BJ (cell line): ENCODE results near the gene DNM1. TPM values are rescaled to one million over a fixed set of nuclear protein-coding genes. Genes with fewer than 3 reads are reported as not detected.

Experiments used
- CTCF ChIA-PET: fragments of 350-600 bp; formaldehyde crosslinking; extraction: SDS; loops from one replicate; lab custom pipeline; 2021; ENCODE audit warnings: antibody characterized with exemption, inconsistent platforms; lab: Yijun Ruan, JAX
- POLR2A ChIA-PET: fragments of 300-600 bp; sonication (Branson Sonifier 250); formaldehyde crosslinking; extraction: SDS; loops from one replicate; lab custom pipeline; 2021; ENCODE audit warnings: antibody characterized with exemption; lab: Charles Lee
- DNase-seq: peaks from one replicate; pipeline ENCODE4 v3.0.0-alpha.2; 2011; ENCODE audit warnings: low read depth
- H3K27me3 ChIP-seq: 2 replicates; pipeline ENCODE4 v1.6.0; 2011; ENCODE audit warnings: low read length; ENCODE audit not compliant: control insufficient read depth, insufficient read depth
- H3K36me3 ChIP-seq: 2 replicates; pipeline ENCODE4 v1.5.1; 2011; ENCODE audit warnings: low read length; ENCODE audit not compliant: control insufficient read depth, insufficient read depth
- H3K4me3 ChIP-seq: 2 replicates; pipeline ENCODE4 v1.5.1; 2011; ENCODE audit warnings: low read depth, mild to moderate bottlenecking, control low read depth, low read length
- polyA plus RNA-seq: library from polyadenylated mRNA; depleted of rRNA; stranded (reverse); fragments of >200 nt; gene quantifications from 2 replicates; pipeline ENCODE4 v1.2.3, GENCODE V29; 2011
- TF ChIP-seq, protein P1 (sequence below): IDR thresholded peaks from 2 replicates; pipeline ENCODE4 v1.5.1; 2011; ENCODE audit warnings: low read depth, mild to moderate bottlenecking, control low read depth, inconsistent platforms, low read length, moderate library complexity; ENCODE audit not compliant: insufficient read depth

DNM1 gene
- polyA plus RNA-seq, 1 experiment, result 8.4 TPM

DNA sequence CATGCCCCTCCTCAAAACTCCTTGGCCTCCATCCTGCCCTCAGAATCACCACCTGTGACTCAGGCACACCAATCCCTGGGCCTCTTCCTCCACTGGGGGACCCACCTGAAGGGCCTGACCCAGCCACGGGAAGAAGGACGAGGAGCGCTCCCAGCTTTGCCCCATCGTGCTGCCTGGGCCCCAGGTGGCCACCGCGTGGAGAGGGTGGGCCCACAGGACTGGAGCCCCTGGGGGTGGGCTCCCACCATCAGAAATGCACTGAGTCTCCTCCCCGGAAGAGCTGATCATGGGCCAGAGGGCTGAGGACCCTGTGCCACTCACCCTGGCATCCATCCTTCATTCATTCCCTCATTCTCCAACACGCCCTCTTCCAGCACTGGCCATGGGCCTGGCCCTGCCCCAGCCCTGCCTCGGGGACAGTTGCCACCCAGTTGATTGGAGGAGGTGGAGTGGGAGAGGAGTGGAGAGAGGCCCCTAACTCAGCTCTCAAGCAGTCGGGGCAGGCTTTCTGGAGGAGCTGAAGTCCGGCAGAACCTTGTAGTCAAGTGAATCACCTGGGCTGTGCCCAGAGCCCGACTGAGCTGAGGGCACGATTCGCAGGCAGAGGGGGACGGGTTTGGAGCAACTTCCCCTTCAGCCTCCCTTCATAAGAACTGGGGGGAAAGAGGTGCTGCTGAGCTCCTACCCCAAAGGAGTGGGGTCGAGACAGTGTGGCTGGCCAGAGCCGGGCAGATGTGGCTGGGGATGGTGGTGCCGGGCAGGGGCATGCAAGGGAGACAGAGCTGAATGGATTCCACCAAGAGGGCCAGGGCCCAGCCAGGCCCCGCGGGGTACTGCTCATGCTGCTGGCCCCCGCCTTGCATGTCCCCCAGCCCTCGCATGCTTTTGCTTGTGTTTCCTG lies 29.6 kb downstream of the DNM1 start:
- Histone ChIP-seq H3K36me3 (no peaks in the 10 kb centered on the region), H3K4me3 (no peak overlapping the region), H3K27me3 (no peaks in the 10 kb centered on the region)
- ChIA-PET POLR2A (no interaction called here), CTCF (no interaction called here)
- no peak for DNase-seq
- TF ChIP-seq, protein P1, sequence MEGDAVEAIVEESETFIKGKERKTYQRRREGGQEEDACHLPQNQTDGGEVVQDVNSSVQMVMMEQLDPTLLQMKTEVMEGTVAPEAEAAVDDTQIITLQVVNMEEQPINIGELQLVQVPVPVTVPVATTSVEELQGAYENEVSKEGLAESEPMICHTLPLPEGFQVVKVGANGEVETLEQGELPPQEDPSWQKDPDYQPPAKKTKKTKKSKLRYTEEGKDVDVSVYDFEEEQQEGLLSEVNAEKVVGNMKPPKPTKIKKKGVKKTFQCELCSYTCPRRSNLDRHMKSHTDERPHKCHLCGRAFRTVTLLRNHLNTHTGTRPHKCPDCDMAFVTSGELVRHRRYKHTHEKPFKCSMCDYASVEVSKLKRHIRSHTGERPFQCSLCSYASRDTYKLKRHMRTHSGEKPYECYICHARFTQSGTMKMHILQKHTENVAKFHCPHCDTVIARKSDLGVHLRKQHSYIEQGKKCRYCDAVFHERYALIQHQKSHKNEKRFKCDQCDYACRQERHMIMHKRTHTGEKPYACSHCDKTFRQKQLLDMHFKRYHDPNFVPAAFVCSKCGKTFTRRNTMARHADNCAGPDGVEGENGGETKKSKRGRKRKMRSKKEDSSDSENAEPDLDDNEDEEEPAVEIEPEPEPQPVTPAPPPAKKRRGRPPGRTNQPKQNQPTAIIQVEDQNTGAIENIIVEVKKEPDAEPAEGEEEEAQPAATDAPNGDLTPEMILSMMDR, result no peak

GRCh38 chr9:128233817-128234406 lies 30.7 kb downstream of the DNM1 start:
- Histone ChIP-seq H3K4me3 (no peak overlapping the region), H3K36me3 (no peaks in the 10 kb centered on the region; the same call in 1 of the 2 replicates), H3K27me3 (no peaks in the 10 kb centered on the region)
- ChIA-PET POLR2A (no interaction called here), CTCF (no interaction called here)
- DNase-seq, result no peak
- TF ChIP-seq, protein P1, result no peak

DNA sequence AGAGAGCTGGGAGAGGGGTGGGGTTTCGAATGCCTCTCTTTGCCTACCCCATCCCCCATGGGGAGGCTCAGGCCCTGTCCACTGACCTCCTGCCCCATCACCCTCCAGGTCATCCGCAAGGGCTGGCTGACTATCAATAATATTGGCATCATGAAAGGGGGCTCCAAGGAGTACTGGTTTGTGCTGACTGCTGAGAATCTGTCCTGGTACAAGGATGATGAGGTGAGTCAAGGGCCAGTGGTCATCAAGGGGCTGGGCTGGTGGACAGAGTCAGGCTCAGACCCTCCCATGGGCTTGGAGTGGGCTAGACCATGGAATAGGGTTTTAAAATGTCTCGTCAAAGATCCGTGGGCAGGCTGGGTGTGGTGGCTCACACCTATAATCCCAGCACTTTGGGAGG lies 38.9 kb downstream of the DNM1 start:
- no peak for DNase-seq
- TF ChIP-seq, protein P1, result no peak
- POLR2A ChIA-PET, result no interaction called here
- H3K27me3 ChIP-seq, result no peaks in the 10 kb centered on the region
- no peak overlapping the region for H3K4me3 ChIP-seq
- CTCF ChIA-PET, result interaction anchor here (1.0 kb wide), 1 partner anchor 129 kb away, joined by 3 read pairs; the partner anchor contains the start of gene URM1
- peaks cover 6% of the 10 kb centered on the region for H3K36me3 ChIP-seq

GRCh38 chr9:128242828-128243214 lies 39.6 kb downstream of the DNM1 start:
- DNase-seq, result no peak
- Histone ChIP-seq H3K27me3 (no peaks in the 10 kb centered on the region), H3K36me3 (peaks cover 6% of the 10 kb centered on the region), H3K4me3 (no peak overlapping the region)
- TF ChIP-seq, protein P1, result no peak
- POLR2A ChIA-PET, result no interaction called here
- CTCF ChIA-PET, result interaction anchor here (1.0 kb wide), 1 partner anchor 128 kb away, joined by 3 read pairs; the partner anchor contains the start of gene URM1
